Glutamatergic neuron (in vitro differentiated cells): ENCODE results near the gene PAPSS1. TPM values are rescaled to one million over a fixed set of nuclear protein-coding genes. Genes with fewer than 3 reads are reported as not detected.
"Not testable (repeated sequence)": the region's sequence is repeated elsewhere in the genome, so short reads cannot be mapped to it uniquely, and the experiment has no call there.

Experiments
- DNase-seq: peaks from one replicate; pipeline ENCODE4 v3.0.0; 2022
- H3K27ac Mint-ChIP-seq: one replicate; pipeline ENCODE4 v1.8.0; 2020; ENCODE audit warnings: mild to moderate bottlenecking, mixed read lengths, inconsistent platforms; ENCODE audit not compliant: unreplicated experiment
- H3K27me3 Mint-ChIP-seq: one replicate; pipeline ENCODE4 v1.8.0; 2020; ENCODE audit warnings: mild to moderate bottlenecking, moderate library complexity, mixed read lengths, inconsistent platforms; ENCODE audit not compliant: unreplicated experiment
- H3K36me3 Mint-ChIP-seq: one replicate; pipeline ENCODE4 v1.8.0; 2020; ENCODE audit warnings: mild to moderate bottlenecking, mixed read lengths, inconsistent platforms; ENCODE audit not compliant: unreplicated experiment
- H3K4me1 Mint-ChIP-seq: one replicate; pipeline ENCODE4 v1.8.0; 2020; ENCODE audit warnings: mild to moderate bottlenecking, low read depth, mixed read lengths, inconsistent platforms; ENCODE audit not compliant: unreplicated experiment
- H3K4me3 Mint-ChIP-seq: one replicate; pipeline ENCODE4 v1.8.0; 2020; ENCODE audit warnings: mild to moderate bottlenecking, mixed read lengths, inconsistent platforms; ENCODE audit not compliant: unreplicated experiment
- H3K9me3 Mint-ChIP-seq: one replicate; pipeline ENCODE4 v1.8.0; 2020; ENCODE audit warnings: mild to moderate bottlenecking, moderate library complexity, mixed read lengths, inconsistent platforms; ENCODE audit not compliant: unreplicated experiment
- total RNA-seq: library from RNA; stranded (reverse); fragmentation: NEBNext Ultra II Directional; extraction: Animal tissue kit (Norgen Biotek cat#: 25700); gene quantifications from one replicate; pipeline ENCODE4 v1.2.1, GENCODE V29; 2021; ENCODE audit not compliant: unreplicated experiment
- TF ChIP-seq, protein P1 (sequence below): fragments of 200-600 bp; sonication (generic); IDR thresholded peaks from one replicate; pipeline ENCODE4 v1.5.0; 2021; ENCODE audit not compliant: partially characterized antibody, unreplicated experiment

The PAPSS1 gene
- total RNA-seq, 1 donor from 2014 or later = 105 TPM

GRCh38 chr4:107737450-107737849 is 17.4 kb upstream of the PAPSS1 start:
- Mint-ChIP-seq H3K27me3 (no peaks in the 10 kb centered on the region), H3K36me3 (no peaks in the 10 kb centered on the region), H3K9me3 (no peaks in the 10 kb centered on the region), H3K4me3 (no peak overlapping the region), H3K27ac (no peak overlapping the region), H3K4me1 (no peaks in the 10 kb centered on the region)
- TF ChIP-seq, protein P1, sequence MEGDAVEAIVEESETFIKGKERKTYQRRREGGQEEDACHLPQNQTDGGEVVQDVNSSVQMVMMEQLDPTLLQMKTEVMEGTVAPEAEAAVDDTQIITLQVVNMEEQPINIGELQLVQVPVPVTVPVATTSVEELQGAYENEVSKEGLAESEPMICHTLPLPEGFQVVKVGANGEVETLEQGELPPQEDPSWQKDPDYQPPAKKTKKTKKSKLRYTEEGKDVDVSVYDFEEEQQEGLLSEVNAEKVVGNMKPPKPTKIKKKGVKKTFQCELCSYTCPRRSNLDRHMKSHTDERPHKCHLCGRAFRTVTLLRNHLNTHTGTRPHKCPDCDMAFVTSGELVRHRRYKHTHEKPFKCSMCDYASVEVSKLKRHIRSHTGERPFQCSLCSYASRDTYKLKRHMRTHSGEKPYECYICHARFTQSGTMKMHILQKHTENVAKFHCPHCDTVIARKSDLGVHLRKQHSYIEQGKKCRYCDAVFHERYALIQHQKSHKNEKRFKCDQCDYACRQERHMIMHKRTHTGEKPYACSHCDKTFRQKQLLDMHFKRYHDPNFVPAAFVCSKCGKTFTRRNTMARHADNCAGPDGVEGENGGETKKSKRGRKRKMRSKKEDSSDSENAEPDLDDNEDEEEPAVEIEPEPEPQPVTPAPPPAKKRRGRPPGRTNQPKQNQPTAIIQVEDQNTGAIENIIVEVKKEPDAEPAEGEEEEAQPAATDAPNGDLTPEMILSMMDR = no peak
- DNase-seq = no peak

- Mint-ChIP-seq H3K9me3 (no peaks in the 10 kb centered on the region), H3K4me3 (no peak overlapping the region), H3K36me3 (no peaks in the 10 kb centered on the region), H3K27me3 (no peaks in the 10 kb centered on the region), H3K27ac (no peak overlapping the region), H3K4me1 (no peaks in the 10 kb centered on the region)
- DNase-seq = peak; percentile 67
- TF ChIP-seq, protein P1 = peak; percentile 90
These were observed 17.0 kb upstream of the PAPSS1 start for GRCh38 chr4:107736924-107737448.

DNA sequence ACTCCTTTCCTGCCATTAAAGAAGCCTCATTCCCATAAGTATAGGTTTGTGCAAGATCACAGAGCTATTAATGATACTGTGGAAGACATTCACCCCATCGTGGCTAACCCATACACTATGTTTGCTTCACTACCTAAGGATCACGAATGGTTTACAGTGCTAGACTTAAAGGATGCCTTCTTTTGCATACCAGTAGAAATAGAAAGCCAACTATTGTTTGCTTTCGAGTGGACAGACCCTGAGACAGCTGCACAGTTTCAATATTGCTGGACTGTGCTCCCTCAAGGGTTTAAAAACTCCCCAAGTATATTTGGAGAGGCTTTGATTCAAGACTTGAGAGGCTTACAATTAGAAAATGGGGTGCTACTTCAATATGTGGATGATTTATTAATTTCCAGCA is 16.0 kb upstream of the PAPSS1 start:
- Mint-ChIP-seq H3K4me1 (no peaks in the 10 kb centered on the region), H3K36me3 (no peaks in the 10 kb centered on the region), H3K27me3 (no peaks in the 10 kb centered on the region), H3K4me3 (no peak overlapping the region), H3K27ac (no peak overlapping the region), H3K9me3 (no peaks in the 10 kb centered on the region)
- DNase-seq = no peak
- TF ChIP-seq, protein P1 = no peak

DNA sequence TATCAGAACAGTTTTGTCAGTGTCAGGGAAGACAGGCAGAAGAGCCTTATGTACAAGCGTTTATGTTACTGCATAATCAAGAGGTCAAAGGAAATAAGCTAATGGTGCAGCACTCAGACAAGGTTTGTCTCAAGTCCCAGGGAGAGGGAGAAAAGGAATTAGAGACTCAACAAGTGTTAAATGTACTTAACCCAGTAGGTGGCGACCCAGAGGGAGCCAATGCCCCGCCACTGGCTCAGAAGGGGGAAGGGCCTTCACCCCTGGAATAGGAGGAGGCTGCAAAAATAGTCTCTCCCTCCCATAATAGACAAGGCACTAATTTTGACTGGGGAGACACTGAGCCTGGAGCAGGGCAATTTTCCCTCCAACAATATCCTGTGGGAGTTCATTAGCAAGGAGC is 14.1 kb upstream of the PAPSS1 start:
- no peak for DNase-seq
- TF ChIP-seq, protein P1 = no peak
- Mint-ChIP-seq H3K4me3 (no peak overlapping the region), H3K36me3 (no peaks in the 10 kb centered on the region), H3K27me3 (no peaks in the 10 kb centered on the region), H3K9me3 (no peaks in the 10 kb centered on the region), H3K4me1 (no peaks in the 10 kb centered on the region), H3K27ac (no peak overlapping the region)

- DNase-seq = no peak
- Mint-ChIP-seq H3K27me3 (no peaks in the 10 kb centered on the region), H3K27ac (no peak overlapping the region), H3K36me3 (no peaks in the 10 kb centered on the region), H3K9me3 (no peaks in the 10 kb centered on the region), H3K4me1 (no peaks in the 10 kb centered on the region), H3K4me3 (no peak overlapping the region)
- TF ChIP-seq, protein P1 = no peak
These were observed 13.4 kb upstream of the PAPSS1 start for GRCh38 chr4:107733431-107733925.

DNA sequence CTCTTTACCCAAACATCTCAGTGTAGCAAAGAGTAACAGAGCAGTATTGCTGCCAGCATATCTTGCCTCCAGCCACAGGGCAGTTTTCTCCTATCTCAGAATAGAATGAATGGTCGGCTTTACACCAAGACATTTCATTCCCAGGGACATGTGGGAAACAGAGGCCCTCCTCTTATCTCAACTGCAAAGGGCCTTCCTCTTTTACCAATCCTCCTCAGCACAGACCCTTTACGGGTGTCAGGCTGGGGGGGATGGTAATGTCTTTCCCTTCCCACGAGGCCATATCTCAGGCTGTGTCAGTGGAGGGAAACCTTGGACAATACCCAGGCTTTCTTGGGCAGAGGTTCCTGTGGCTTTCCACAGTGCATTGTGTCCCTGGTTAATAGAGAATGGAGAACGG is 9.0 kb upstream of the PAPSS1 start:
- not testable (repeated sequence) for H3K4me3 Mint-ChIP-seq, H3K27ac Mint-ChIP-seq, DNase-seq, H3K4me1 Mint-ChIP-seq, H3K27me3 Mint-ChIP-seq, H3K9me3 Mint-ChIP-seq, H3K36me3 Mint-ChIP-seq

GRCh38 chr4:107726131-107726925 is 6.3 kb upstream of the PAPSS1 start:
- H3K4me1 Mint-ChIP-seq, H3K9me3 Mint-ChIP-seq, H3K4me3 Mint-ChIP-seq, H3K36me3 Mint-ChIP-seq, DNase-seq, H3K27me3 Mint-ChIP-seq, H3K27ac Mint-ChIP-seq: not testable (repeated sequence)
